GM23338 (cell line): ENCODE data around the gene APOL3. TPM values are rescaled to one million over a fixed set of nuclear protein-coding genes. Genes with fewer than 3 reads are reported as not detected.

Source experiments
- ATAC-seq: fragments of 200-7000 bp; cut with Tn5 transposase; 3 replicates; pipeline ENCODE4 v1.9.1; 2020
- DNase-seq: peaks from one replicate; pipeline ENCODE4 v3.0.0-alpha.2; 2015; ENCODE audit warnings: low spot score
- H2AFZ ChIP-seq: fragments of 200-600 bp; sonication (generic); 2 replicates; pipeline ENCODE4 v1.8.0; 2016; ENCODE audit warnings: antibody characterized with exemption, mild to moderate bottlenecking, moderate library complexity
- H3F3A ChIP-seq: fragments of 200-600 bp; sonication (generic); replicated peaks from 2 replicates; pipeline ENCODE4 v1.8.0; 2017; ENCODE audit warnings: antibody characterized with exemption, mixed run types, low read depth
- H3K27ac ChIP-seq: fragments of 200-600 bp; sonication (generic); 2 replicates; pipeline ENCODE4 v1.6.1; 2016; ENCODE audit warnings: low read depth
- H3K27me3 ChIP-seq: fragments of 200-600 bp; sonication (generic); 2 replicates; pipeline ENCODE4 v1.8.0; 2016; ENCODE audit warnings: mild to moderate bottlenecking, mixed run types, moderate library complexity; ENCODE audit not compliant: insufficient read depth
- H3K36me3 ChIP-seq: fragments of 200-600 bp; sonication (generic); 2 replicates; pipeline ENCODE4 v1.8.0; 2016; ENCODE audit warnings: mild to moderate bottlenecking; ENCODE audit not compliant: insufficient read depth
- H3K4me1 ChIP-seq: fragments of 200-600 bp; sonication (generic); 2 replicates; pipeline ENCODE4 v1.8.0; 2016; ENCODE audit warnings: mild to moderate bottlenecking, moderate library complexity; ENCODE audit not compliant: insufficient read depth
- H3K4me2 ChIP-seq: fragments of 200-600 bp; sonication (generic); 2 replicates; pipeline ENCODE4 v1.7.1; 2017; ENCODE audit warnings: mixed run types
- H3K4me3 ChIP-seq: fragments of 200-600 bp; sonication (generic); 2 replicates; pipeline ENCODE4 v1.6.1; 2016; ENCODE audit warnings: mixed run types
- H3K79me2 ChIP-seq: fragments of 200-600 bp; sonication (generic); replicated peaks from 2 replicates; pipeline ENCODE4 v1.8.0; 2017; ENCODE audit warnings: mild to moderate bottlenecking; ENCODE audit not compliant: insufficient read depth
- H3K9me2 ChIP-seq: fragments of 200-600 bp; sonication (generic); 2 replicates; pipeline ENCODE4 v1.8.0; 2017; ENCODE audit not compliant: insufficient read depth
- H4K20me1 ChIP-seq: fragments of 200-600 bp; sonication (generic); replicated peaks from 2 replicates; pipeline ENCODE4 v1.8.0; 2017; ENCODE audit warnings: mild to moderate bottlenecking; ENCODE audit not compliant: insufficient read depth
- H3K27ac Mint-ChIP-seq: 2 replicates; pipeline ENCODE4 v1.8.0; 2020; ENCODE audit warnings: inconsistent platforms, mild to moderate bottlenecking, moderate library complexity, mixed read lengths
- H3K27me3 Mint-ChIP-seq: 3 replicates; pipeline ENCODE4 v1.8.0; 2022; ENCODE audit warnings: low read depth, mild to moderate bottlenecking, moderate library complexity, mixed read lengths, inconsistent platforms; ENCODE audit not compliant: insufficient read depth, poor library complexity
- H3K36me3 Mint-ChIP-seq: 3 replicates; pipeline ENCODE4 v1.8.0; 2021; ENCODE audit warnings: low read depth, mild to moderate bottlenecking, inconsistent platforms, moderate library complexity, mixed read lengths
- H3K4me1 Mint-ChIP-seq: 3 replicates; pipeline ENCODE4 v1.8.0; 2020; ENCODE audit warnings: mild to moderate bottlenecking, inconsistent platforms, mixed read lengths
- H3K4me3 Mint-ChIP-seq: 3 replicates; pipeline ENCODE4 v1.8.0; 2021; ENCODE audit warnings: moderate library complexity, mild to moderate bottlenecking, inconsistent platforms, mixed read lengths
- H3K9me3 Mint-ChIP-seq: 3 replicates; pipeline ENCODE4 v1.8.0; 2020; ENCODE audit warnings: moderate library complexity, mild to moderate bottlenecking, inconsistent platforms, mixed read lengths
- CREB1 ChIP-seq: fragments of 250-450 bp; sonication (Bioruptor Pico); IDR thresholded peaks from 2 replicates; pipeline ENCODE4 v1.5.0; 2020; ENCODE audit warnings: low read depth, mild to moderate bottlenecking, moderate library complexity
- EZH2 ChIP-seq: fragments of 200-600 bp; sonication (generic); IDR thresholded peaks from one replicate; pipeline ENCODE4 v1.8.0; 2017; ENCODE audit warnings: antibody characterized with exemption, mild to moderate bottlenecking, low read depth; ENCODE audit not compliant: unreplicated experiment
- EZH2phosphoT487 ChIP-seq: fragments of 200-600 bp; sonication (generic); IDR thresholded peaks from one replicate; pipeline ENCODE4 v1.8.1; 2018; ENCODE audit warnings: antibody characterized with exemption; ENCODE audit not compliant: unreplicated experiment
- JUNB ChIP-seq: IDR thresholded peaks from one replicate; pipeline ENCODE4 v1.6.1; 2016; ENCODE audit warnings: antibody characterized with exemption; ENCODE audit not compliant: unreplicated experiment
- NANOG ChIP-seq: IDR thresholded peaks from 2 replicates; pipeline ENCODE4 v1.6.1; 2016; ENCODE audit warnings: antibody characterized with exemption, borderline replicate concordance
- POLR2AphosphoS5 ChIP-seq: IDR thresholded peaks from 2 replicates; pipeline ENCODE4 v1.6.1; 2016; ENCODE audit warnings: antibody characterized with exemption, low read depth
- STAT1 ChIP-seq: IDR thresholded peaks from one replicate; pipeline ENCODE4 v1.6.1; 2016; ENCODE audit warnings: antibody characterized with exemption; ENCODE audit not compliant: unreplicated experiment
- ZNF114 ChIP-seq: fragments of 250-450 bp; sonication (Bioruptor Pico); IDR thresholded peaks from 2 replicates; pipeline ENCODE4 v1.5.0; 2020; ENCODE audit warnings: mild to moderate bottlenecking, moderate library complexity
- ZNF331 ChIP-seq: fragments of 250-450 bp; sonication (Bioruptor Pico); IDR thresholded peaks from 2 replicates; pipeline ENCODE4 v1.5.0; 2020; ENCODE audit warnings: low read depth, mild to moderate bottlenecking, moderate library complexity
- polyA plus RNA-seq: library from polyadenylated mRNA; unstranded; fragments of >200 nt; fragmentation: Nextera tagmentation; extraction: Ambion mirVana; gene quantifications from 2 replicates; pipeline ENCODE4 v1.2.1, GENCODE V29; 2016
- total RNA-seq: library from RNA; depleted of rRNA; stranded (reverse); fragments of >200 nt; shearing (Covaris generic); gene quantifications from 2 replicates; pipeline ENCODE4 v1.2.3, GENCODE V29; 2014
- TF ChIP-seq, protein P1 (sequence below), 2 experiments: fragments of 200-600 bp in 1 of 2; sonication (generic) in 1 of 2; conservative IDR thresholded peaks; 2 replicates each; pipeline versions ENCODE4 v1.5.1 to v1.6.1; 2016 to 2017; ENCODE audit warnings: antibody characterized with exemption in 2 of 2, low read depth in 2 of 2, mild to moderate bottlenecking in 2 of 2, moderate library complexity in 1 of 2
- TF ChIP-seq, protein P2 (sequence below): IDR thresholded peaks from one replicate; pipeline ENCODE4 v1.6.1; 2018; ENCODE audit warnings: antibody characterized with exemption; ENCODE audit not compliant: unreplicated experiment
- TF ChIP-seq, protein P3 (sequence below): fragments of 250-450 bp; sonication (Bioruptor Pico); IDR thresholded peaks from 2 replicates; pipeline ENCODE4 v1.5.0; 2020; ENCODE audit warnings: mild to moderate bottlenecking, moderate library complexity
- TF ChIP-seq, protein P4 (sequence below): IDR thresholded peaks from 2 replicates; pipeline ENCODE4 v1.6.1; 2016; ENCODE audit warnings: antibody characterized with exemption

Gene APOL3
- total and polyA plus RNA-seq, 2 experiments from 2014 or later = not detected

DNA sequence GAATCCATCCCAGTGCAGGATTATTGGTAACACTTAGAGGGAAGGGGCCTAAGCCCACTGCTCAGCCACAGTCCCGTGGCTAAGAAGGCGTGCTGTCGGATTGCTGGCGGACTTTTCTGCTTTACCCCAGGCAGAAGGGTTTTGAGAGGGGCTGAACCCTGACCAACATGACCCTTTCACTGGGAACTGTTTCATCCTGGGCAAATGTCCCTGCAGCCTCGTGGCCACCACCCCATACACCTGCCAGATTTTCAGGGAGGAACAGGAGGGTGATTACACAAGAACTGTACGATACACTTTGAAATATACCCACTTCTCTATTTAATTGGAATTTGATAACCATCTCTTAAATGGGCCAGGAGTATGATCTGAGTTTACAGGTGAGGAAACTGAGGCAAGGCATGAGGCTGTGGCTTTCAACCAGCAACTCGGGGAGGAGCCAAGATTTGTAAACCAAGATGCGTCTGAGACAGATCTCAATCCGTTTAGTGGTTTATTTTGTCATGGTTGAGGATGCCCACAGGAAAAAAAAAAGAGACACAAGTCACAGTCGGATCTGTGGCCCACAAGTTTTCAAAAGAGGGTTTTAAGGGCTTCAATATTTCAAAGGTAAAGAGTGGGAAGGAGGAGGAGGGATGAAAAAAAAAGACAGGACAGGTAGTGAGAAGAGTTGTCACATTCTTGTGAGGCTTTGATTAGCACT, 6.1 kb upstream of the APOL3 start:
- Mint-ChIP-seq H3K27ac (no peak overlapping the region), H3K36me3 (peaks cover 4% of the 10 kb centered on the region; the same call in 2 of the 3 replicates), H3K4me1 (peaks cover 20% of the 10 kb centered on the region), H3K4me3 (no peak overlapping the region), H3K9me3 (peaks cover 12% of the 10 kb centered on the region; the same call in 2 of the 3 replicates), H3K27me3 (peaks cover 2% of the 10 kb centered on the region)
- TF ChIP-seq, protein P1, sequence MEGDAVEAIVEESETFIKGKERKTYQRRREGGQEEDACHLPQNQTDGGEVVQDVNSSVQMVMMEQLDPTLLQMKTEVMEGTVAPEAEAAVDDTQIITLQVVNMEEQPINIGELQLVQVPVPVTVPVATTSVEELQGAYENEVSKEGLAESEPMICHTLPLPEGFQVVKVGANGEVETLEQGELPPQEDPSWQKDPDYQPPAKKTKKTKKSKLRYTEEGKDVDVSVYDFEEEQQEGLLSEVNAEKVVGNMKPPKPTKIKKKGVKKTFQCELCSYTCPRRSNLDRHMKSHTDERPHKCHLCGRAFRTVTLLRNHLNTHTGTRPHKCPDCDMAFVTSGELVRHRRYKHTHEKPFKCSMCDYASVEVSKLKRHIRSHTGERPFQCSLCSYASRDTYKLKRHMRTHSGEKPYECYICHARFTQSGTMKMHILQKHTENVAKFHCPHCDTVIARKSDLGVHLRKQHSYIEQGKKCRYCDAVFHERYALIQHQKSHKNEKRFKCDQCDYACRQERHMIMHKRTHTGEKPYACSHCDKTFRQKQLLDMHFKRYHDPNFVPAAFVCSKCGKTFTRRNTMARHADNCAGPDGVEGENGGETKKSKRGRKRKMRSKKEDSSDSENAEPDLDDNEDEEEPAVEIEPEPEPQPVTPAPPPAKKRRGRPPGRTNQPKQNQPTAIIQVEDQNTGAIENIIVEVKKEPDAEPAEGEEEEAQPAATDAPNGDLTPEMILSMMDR (conservative IDR thresholded peaks at IDR 0.05; ENCODE audit: low read depth in 2 of 2) = no peak
- no peak for TF ChIP-seq JUNB
- TF ChIP-seq, protein P2, sequence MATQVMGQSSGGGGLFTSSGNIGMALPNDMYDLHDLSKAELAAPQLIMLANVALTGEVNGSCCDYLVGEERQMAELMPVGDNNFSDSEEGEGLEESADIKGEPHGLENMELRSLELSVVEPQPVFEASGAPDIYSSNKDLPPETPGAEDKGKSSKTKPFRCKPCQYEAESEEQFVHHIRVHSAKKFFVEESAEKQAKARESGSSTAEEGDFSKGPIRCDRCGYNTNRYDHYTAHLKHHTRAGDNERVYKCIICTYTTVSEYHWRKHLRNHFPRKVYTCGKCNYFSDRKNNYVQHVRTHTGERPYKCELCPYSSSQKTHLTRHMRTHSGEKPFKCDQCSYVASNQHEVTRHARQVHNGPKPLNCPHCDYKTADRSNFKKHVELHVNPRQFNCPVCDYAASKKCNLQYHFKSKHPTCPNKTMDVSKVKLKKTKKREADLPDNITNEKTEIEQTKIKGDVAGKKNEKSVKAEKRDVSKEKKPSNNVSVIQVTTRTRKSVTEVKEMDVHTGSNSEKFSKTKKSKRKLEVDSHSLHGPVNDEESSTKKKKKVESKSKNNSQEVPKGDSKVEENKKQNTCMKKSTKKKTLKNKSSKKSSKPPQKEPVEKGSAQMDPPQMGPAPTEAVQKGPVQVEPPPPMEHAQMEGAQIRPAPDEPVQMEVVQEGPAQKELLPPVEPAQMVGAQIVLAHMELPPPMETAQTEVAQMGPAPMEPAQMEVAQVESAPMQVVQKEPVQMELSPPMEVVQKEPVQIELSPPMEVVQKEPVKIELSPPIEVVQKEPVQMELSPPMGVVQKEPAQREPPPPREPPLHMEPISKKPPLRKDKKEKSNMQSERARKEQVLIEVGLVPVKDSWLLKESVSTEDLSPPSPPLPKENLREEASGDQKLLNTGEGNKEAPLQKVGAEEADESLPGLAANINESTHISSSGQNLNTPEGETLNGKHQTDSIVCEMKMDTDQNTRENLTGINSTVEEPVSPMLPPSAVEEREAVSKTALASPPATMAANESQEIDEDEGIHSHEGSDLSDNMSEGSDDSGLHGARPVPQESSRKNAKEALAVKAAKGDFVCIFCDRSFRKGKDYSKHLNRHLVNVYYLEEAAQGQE = no peak
- no peak for TF ChIP-seq EZH2phosphoT487
- no peak for TF ChIP-seq STAT1
- no peak for TF ChIP-seq ZNF331
- TF ChIP-seq NANOG = no peak
- TF ChIP-seq, protein P3, sequence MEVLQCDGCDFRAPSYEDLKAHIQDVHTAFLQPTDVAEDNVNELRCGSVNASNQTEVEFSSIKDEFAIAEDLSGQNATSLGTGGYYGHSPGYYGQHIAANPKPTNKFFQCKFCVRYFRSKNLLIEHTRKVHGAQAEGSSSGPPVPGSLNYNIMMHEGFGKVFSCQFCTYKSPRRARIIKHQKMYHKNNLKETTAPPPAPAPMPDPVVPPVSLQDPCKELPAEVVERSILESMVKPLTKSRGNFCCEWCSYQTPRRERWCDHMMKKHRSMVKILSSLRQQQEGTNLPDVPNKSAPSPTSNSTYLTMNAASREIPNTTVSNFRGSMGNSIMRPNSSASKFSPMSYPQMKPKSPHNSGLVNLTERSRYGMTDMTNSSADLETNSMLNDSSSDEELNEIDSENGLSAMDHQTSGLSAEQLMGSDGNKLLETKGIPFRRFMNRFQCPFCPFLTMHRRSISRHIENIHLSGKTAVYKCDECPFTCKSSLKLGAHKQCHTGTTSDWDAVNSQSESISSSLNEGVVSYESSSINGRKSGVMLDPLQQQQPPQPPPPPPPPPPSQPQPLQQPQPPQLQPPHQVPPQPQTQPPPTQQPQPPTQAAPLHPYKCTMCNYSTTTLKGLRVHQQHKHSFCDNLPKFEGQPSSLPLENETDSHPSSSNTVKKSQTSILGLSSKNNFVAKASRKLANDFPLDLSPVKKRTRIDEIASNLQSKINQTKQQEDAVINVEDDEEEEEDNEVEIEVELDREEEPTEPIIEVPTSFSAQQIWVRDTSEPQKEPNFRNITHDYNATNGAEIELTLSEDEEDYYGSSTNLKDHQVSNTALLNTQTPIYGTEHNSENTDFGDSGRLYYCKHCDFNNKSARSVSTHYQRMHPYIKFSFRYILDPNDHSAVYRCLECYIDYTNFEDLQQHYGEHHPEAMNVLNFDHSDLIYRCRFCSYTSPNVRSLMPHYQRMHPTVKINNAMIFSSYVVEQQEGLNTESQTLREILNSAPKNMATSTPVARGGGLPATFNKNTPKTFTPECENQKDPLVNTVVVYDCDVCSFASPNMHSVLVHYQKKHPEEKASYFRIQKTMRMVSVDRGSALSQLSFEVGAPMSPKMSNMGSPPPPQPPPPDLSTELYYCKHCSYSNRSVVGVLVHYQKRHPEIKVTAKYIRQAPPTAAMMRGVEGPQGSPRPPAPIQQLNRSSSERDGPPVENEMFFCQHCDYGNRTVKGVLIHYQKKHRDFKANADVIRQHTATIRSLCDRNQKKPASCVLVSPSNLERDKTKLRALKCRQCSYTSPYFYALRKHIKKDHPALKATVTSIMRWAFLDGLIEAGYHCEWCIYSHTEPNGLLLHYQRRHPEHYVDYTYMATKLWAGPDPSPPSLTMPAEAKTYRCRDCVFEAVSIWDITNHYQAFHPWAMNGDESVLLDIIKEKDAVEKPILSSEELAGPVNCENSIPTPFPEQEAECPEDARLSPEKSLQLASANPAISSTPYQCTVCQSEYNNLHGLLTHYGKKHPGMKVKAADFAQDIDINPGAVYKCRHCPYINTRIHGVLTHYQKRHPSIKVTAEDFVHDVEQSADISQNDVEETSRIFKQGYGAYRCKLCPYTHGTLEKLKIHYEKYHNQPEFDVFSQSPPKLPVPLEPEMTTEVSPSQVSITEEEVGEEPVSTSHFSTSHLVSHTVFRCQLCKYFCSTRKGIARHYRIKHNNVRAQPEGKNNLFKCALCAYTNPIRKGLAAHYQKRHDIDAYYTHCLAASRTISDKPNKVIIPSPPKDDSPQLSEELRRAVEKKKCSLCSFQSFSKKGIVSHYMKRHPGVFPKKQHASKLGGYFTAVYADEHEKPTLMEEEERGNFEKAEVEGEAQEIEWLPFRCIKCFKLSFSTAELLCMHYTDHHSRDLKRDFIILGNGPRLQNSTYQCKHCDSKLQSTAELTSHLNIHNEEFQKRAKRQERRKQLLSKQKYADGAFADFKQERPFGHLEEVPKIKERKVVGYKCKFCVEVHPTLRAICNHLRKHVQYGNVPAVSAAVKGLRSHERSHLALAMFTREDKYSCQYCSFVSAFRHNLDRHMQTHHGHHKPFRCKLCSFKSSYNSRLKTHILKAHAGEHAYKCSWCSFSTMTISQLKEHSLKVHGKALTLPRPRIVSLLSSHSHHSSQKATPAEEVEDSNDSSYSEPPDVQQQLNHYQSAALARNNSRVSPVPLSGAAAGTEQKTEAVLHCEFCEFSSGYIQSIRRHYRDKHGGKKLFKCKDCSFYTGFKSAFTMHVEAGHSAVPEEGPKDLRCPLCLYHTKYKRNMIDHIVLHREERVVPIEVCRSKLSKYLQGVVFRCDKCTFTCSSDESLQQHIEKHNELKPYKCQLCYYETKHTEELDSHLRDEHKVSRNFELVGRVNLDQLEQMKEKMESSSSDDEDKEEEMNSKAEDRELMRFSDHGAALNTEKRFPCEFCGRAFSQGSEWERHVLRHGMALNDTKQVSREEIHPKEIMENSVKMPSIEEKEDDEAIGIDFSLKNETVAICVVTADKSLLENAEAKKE (CRISPR knock-in tag) = no peak
- no peak for TF ChIP-seq EZH2
- TF ChIP-seq, protein P4, sequence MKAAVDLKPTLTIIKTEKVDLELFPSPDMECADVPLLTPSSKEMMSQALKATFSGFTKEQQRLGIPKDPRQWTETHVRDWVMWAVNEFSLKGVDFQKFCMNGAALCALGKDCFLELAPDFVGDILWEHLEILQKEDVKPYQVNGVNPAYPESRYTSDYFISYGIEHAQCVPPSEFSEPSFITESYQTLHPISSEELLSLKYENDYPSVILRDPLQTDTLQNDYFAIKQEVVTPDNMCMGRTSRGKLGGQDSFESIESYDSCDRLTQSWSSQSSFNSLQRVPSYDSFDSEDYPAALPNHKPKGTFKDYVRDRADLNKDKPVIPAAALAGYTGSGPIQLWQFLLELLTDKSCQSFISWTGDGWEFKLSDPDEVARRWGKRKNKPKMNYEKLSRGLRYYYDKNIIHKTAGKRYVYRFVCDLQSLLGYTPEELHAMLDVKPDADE = no peak
- no peak for TF ChIP-seq ZNF114 (CRISPR knock-in tag)
- no peak for TF ChIP-seq CREB1 (CRISPR knock-in tag)
- no peak for TF ChIP-seq POLR2AphosphoS5
- Histone ChIP-seq H3K36me3 (no peaks in the 10 kb centered on the region), H3K27ac (no peak overlapping the region), H4K20me1 (no peaks in the 10 kb centered on the region), H3F3A (no peaks in the 10 kb centered on the region), H2AFZ (peak overlapping the region; percentile 74), H3K9me2 (no peaks in the 10 kb centered on the region), H3K4me3 (no peak overlapping the region), H3K27me3 (no peaks in the 10 kb centered on the region), H3K79me2 (no peaks in the 10 kb centered on the region), H3K4me1 (peaks cover 8% of the 10 kb centered on the region; the same call in 1 of the 2 replicates), H3K4me2 (no peak overlapping the region)
- no peak for ATAC-seq
- DNase-seq = no peak
